ENCODE results near the gene SERPINE2.
"Not testable (repeated sequence)": the region's sequence is repeated elsewhere in the genome, so short reads cannot be mapped to it uniquely, and the experiment has no call there.

Gene SERPINE2

GRCh38 chr2:223971731-223972130, 67.4 kb downstream of the SERPINE2 start:
- no peak for DNase-seq

- DNase-seq = peak; percentile 6
These were observed 68.5 kb downstream of the SERPINE2 start for GRCh38 chr2:223970343-223971128.

GRCh38 chr2:223969856-223970255, 69.2 kb downstream of the SERPINE2 start:
- DNase-seq = no peak

- no peak for DNase-seq
These were observed 69.8 kb downstream of the SERPINE2 start for GRCh38 chr2:223969315-223969714.

- DNase-seq = no peak
These were observed 71.1 kb downstream of the SERPINE2 start for GRCh38 chr2:223967981-223968380.

- DNase-seq = no peak
These were observed 79.4 kb downstream of the SERPINE2 start for GRCh38 chr2:223959688-223960087.

GRCh38 chr2:223957092-223957851, 81.8 kb downstream of the SERPINE2 start, which contains the start of gene MRPL44:
TSS of gene MRPL44 (plus strand) at chr2:223957463. CDS start at chr2:223957473, 10 bp downstream.
- peak; percentile 56 for DNase-seq

GRCh38 chr2:223956300-223956699, 82.8 kb downstream of the SERPINE2 start:
- no peak for DNase-seq

GRCh38 chr2:223954401-223954800, 84.7 kb downstream of the SERPINE2 start:
- DNase-seq = no peak

GRCh38 chr2:223952280-223952968, 86.7 kb downstream of the SERPINE2 start:
- no peak for DNase-seq

GRCh38 chr2:223950448-223951347, 88.4 kb downstream of the SERPINE2 start:
- DNase-seq = no peak

GRCh38 chr2:223949241-223949840, 89.7 kb downstream of the SERPINE2 start:
- DNase-seq = no peak

GRCh38 chr2:223947711-223948205, 91.3 kb downstream of the SERPINE2 start:
- no peak for DNase-seq

- DNase-seq = no peak
These were observed 93.3 kb downstream of the SERPINE2 start for GRCh38 chr2:223945755-223946154.

GRCh38 chr2:223944703-223945531, 94.2 kb downstream of the SERPINE2 start, which contains the start of gene WDFY1:
TSS of gene WDFY1 (minus strand) at chr2:223945335. CDS start at chr2:223945284, 51 bp downstream.
- DNase-seq = no peak

- DNase-seq = no peak
These were observed 94.9 kb downstream of the SERPINE2 start for GRCh38 chr2:223944166-223944702.

GRCh38 chr2:223943561-223944008, 95.5 kb downstream of the SERPINE2 start:
- no peak for DNase-seq

GRCh38 chr2:223943135-223943534, 96.0 kb downstream of the SERPINE2 start:
- DNase-seq = no peak

GRCh38 chr2:223941579-223942277, 97.4 kb downstream of the SERPINE2 start:
- DNase-seq = no peak

- DNase-seq = not testable (repeated sequence)
These were observed 99.6 kb downstream of the SERPINE2 start for GRCh38 chr2:223939438-223939837.

Data from NCI-H1417 treated with DMSO at 0.1 percent for 48 hours (cell line).